Ascending aorta (tissue), 2 donors: ENCODE data around the gene MYO1C. TPM values are rescaled to one million over a fixed set of nuclear protein-coding genes. Genes with fewer than 3 reads are reported as not detected.
"Not testable (repeated sequence)": the region's sequence is repeated elsewhere in the genome, so short reads cannot be mapped to it uniquely, and the experiment has no call there.

Experiments
- DNase-seq, 2 donors: peaks; one replicate each; pipeline ENCODE4 v3.0.0-alpha.2; 2019; ENCODE audit warnings: low spot score in 2 of 2
- H3K27ac ChIP-seq, 2 donors: fragments of 200-600 bp; sonication (generic); one replicate each; pipeline ENCODE4 v1.5.1; 2016 to 2017; ENCODE audit warnings: mild to moderate bottlenecking in 1 of 2
- H3K27me3 ChIP-seq: fragments of 200-600 bp; sonication (generic); one replicate; pipeline ENCODE4 v1.5.1; 2017
- H3K36me3 ChIP-seq, 2 donors: fragments of 200-600 bp; sonication (generic); one replicate each; pipeline ENCODE4 v1.5.1; 2016
- H3K4me1 ChIP-seq, 2 donors: fragments of 200-600 bp; sonication (generic); one replicate each; pipeline ENCODE4 v1.5.1; 2016 to 2017; ENCODE audit warnings: mild to moderate bottlenecking in 1 of 2
- H3K4me3 ChIP-seq, 2 donors: fragments of 200-600 bp; sonication (generic); one replicate each; pipeline ENCODE4 v1.5.1; 2016 to 2017; ENCODE audit warnings: mild to moderate bottlenecking in 1 of 2
- H3K9me3 ChIP-seq, 2 donors: fragments of 200-600 bp; sonication (generic); one replicate each; pipeline ENCODE4 v1.5.1; 2016
- intact Hi-C: fragments of 100-400 bp; cut with DNase I; formaldehyde crosslinking; loops from one replicate; pipeline ENCODE4 v1.15.1; 2023
- total RNA-seq: library from RNA; depleted of rRNA; stranded (reverse); fragments of >200 nt; gene quantifications from one replicate; pipeline ENCODE4 v1.1.0, GENCODE V29; 2016
- TF ChIP-seq, protein P1 (sequence below), 3 experiments: fragments of 200-600 bp in 2 of 3; fragments of 450-650 bp in 1 of 3; sonication (generic) in 2 of 3; IDR thresholded peaks; one replicate each; pipeline ENCODE4 v1.5.1; 2016 to 2019; ENCODE audit warnings: antibody characterized with exemption in 3 of 3, mild to moderate bottlenecking in 1 of 3, moderate library complexity in 1 of 3

The MYO1C gene
- total RNA-seq, 1 donor from 2014 or later = 251 TPM

GRCh38 chr17:1455797-1456599, 36.5 kb downstream of the MYO1C start, which contains the start of gene CRK:
TSS of gene CRK (minus strand) at chr17:1456232. CDS start at chr17:1456117, 115 bp downstream.
- H3K4me1 ChIP-seq = peaks cover 16 to 39% of the 10 kb centered on the region in 2 donors
- H3K27ac ChIP-seq = peak within 1 kb of the TSS; percentile 88 to 99
- DNase-seq = peak; percentile 77 to 98
- H3K4me3 ChIP-seq = peak within 1 kb of the TSS; percentile 75 to 99
- intact Hi-C loops = loop anchor here (1.0 to 2.0 kb wide), 7 partner anchors 31 to 193 kb away; partner anchors contain the start of genes INPP5K, RILP and YWHAE
- H3K9me3 ChIP-seq = no peaks in the 10 kb centered on the region
- H3K36me3 ChIP-seq = no peaks in the 10 kb centered on the region
- TF ChIP-seq, protein P1, sequence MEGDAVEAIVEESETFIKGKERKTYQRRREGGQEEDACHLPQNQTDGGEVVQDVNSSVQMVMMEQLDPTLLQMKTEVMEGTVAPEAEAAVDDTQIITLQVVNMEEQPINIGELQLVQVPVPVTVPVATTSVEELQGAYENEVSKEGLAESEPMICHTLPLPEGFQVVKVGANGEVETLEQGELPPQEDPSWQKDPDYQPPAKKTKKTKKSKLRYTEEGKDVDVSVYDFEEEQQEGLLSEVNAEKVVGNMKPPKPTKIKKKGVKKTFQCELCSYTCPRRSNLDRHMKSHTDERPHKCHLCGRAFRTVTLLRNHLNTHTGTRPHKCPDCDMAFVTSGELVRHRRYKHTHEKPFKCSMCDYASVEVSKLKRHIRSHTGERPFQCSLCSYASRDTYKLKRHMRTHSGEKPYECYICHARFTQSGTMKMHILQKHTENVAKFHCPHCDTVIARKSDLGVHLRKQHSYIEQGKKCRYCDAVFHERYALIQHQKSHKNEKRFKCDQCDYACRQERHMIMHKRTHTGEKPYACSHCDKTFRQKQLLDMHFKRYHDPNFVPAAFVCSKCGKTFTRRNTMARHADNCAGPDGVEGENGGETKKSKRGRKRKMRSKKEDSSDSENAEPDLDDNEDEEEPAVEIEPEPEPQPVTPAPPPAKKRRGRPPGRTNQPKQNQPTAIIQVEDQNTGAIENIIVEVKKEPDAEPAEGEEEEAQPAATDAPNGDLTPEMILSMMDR (IDR thresholded peaks at IDR 0.05) = no peak
- H3K27me3 ChIP-seq = no peaks in the 10 kb centered on the region

- TF ChIP-seq, protein P1 (IDR thresholded peaks at IDR 0.05) = peak; percentile 62 to 74 (median 64)
- peak in 1 of 2 donors; percentile 89 for DNase-seq
- Histone ChIP-seq H3K9me3 (no peaks in the 10 kb centered on the region), H3K4me3 (peak overlapping the region; percentile 75 to 99), H3K4me1 (peaks cover 11 to 35% of the 10 kb centered on the region in 2 donors), H3K27me3 (no peaks in the 10 kb centered on the region), H3K27ac (peak overlapping the region; percentile 88 to 99), H3K36me3 (no peaks in the 10 kb centered on the region)
- intact Hi-C loops = loop anchor here (1.0 kb wide), 3 partner anchors 31 to 61 kb away; partner anchors contain the start of genes INPP5K and YWHAE
Observed at GRCh38 chr17:1455291-1455796, 37.1 kb downstream of the MYO1C start.

- peak overlapping the region; percentile 88 to 99 for H3K27ac ChIP-seq
- intact Hi-C loops = no loop called here
- no peak for DNase-seq
- no peaks in the 10 kb centered on the region for H3K27me3 ChIP-seq
- H3K4me1 ChIP-seq = peaks cover 8 to 33% of the 10 kb centered on the region in 2 donors
- TF ChIP-seq, protein P1 (IDR thresholded peaks at IDR 0.05) = no peak
- peak overlapping the region; percentile 75 to 99 for H3K4me3 ChIP-seq
- H3K9me3 ChIP-seq = no peaks in the 10 kb centered on the region
- no peaks in the 10 kb centered on the region for H3K36me3 ChIP-seq
Observed at GRCh38 chr17:1454541-1454940, 37.9 kb downstream of the MYO1C start.

DNA sequence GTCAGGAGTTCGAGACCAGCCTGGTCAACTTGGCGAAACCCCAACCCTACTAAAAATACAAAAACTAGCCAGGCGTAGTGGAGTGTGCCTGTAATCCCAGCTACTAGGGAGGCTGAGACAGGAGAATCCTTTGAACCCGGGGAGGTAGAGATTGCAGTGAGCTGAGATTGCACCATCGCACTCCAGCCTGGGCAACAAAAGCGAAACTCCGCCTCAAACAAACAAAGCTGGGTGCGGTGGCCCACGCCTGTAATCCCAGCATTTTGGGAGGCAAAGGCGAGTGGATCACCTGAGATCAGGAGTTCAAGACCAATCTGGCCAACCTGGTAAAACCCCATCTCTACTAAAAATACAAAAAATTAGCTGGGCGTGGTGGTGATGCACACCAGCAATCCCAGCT, 38.8 kb downstream of the MYO1C start:
- H3K9me3 ChIP-seq, H3K27me3 ChIP-seq, intact Hi-C loops, H3K36me3 ChIP-seq, DNase-seq, H3K4me3 ChIP-seq: not testable (repeated sequence)
- Histone ChIP-seq H3K4me1 (peaks cover 8 to 33% of the 10 kb centered on the region in 2 donors), H3K27ac (peak overlapping the region in 1 of 2 donors; percentile 20)

GRCh38 chr17:1452836-1453235, 39.6 kb downstream of the MYO1C start:
- intact Hi-C loops = no loop called here
- H3K4me1 ChIP-seq = peaks cover 8 to 33% of the 10 kb centered on the region in 2 donors

GRCh38 chr17:1450261-1450660, 42.2 kb downstream of the MYO1C start:
- H3K4me3 ChIP-seq, H3K27ac ChIP-seq, intact Hi-C loops, H3K36me3 ChIP-seq, H3K27me3 ChIP-seq, DNase-seq, H3K9me3 ChIP-seq: not testable (repeated sequence)
- H3K4me1 ChIP-seq = peaks cover 8 to 33% of the 10 kb centered on the region in 2 donors

More at GRCh38 chr17:1452836-1453235, 39.6 kb downstream of the MYO1C start:
- no peaks in the 10 kb centered on the region for H3K9me3 ChIP-seq
- H3K36me3 ChIP-seq = no peaks in the 10 kb centered on the region
- H3K27ac ChIP-seq = no peak overlapping the region
- no peak for DNase-seq
- TF ChIP-seq, protein P1 (IDR thresholded peaks at IDR 0.05) = no peak
- no peak overlapping the region for H3K4me3 ChIP-seq
- no peaks in the 10 kb centered on the region for H3K27me3 ChIP-seq
